ENCODE measurements around the gene KDELR1. TPM values are rescaled to one million over a fixed set of nuclear protein-coding genes. Genes with fewer than 3 reads are reported as not detected.

The KDELR1 gene
- total and polyA plus RNA-seq, 8 donors, result 58.7 to 113 (median 83.3) TPM

DNA sequence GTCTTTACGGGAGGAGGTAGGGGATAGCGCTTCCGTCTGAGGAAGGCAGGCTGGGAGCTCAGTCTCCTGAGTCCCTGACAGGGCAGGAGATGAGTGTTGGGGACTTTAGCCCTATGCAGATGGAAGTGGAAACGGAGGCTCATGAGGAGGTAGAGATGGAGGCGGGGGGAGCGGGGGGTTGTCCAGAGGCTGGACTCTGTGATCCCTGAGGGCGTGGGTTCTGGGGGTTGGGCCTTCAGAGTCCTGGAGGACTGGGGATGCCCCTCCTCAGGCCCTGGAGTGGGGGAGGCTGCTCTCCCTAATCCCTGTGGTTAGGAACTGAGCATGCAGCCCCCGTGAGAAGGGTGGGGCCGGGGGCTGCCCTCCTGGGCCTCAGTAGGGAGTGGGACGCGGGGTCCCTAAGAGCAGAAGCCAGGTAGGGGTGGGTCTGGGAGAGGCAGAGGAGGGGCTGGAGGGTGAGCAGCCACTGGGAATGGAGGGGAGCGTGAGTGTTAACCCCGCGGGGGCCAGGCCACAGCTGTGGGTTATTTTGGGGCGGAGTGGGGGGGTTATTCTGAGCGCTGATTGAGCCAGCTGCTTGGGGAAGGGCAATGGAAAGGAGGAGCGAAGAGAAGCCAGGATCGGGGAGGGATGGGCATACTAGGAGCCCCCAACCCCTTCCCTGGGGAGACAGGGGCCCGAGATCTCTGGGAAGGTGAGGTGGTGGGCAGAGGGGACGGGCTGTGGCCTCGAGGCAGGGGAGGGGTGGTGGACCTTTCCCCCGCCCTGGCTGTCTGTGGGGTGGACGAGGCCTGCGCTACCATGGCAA lies 4.9 kb upstream of the KDELR1 start:
- TF ChIP-seq, protein P1, sequence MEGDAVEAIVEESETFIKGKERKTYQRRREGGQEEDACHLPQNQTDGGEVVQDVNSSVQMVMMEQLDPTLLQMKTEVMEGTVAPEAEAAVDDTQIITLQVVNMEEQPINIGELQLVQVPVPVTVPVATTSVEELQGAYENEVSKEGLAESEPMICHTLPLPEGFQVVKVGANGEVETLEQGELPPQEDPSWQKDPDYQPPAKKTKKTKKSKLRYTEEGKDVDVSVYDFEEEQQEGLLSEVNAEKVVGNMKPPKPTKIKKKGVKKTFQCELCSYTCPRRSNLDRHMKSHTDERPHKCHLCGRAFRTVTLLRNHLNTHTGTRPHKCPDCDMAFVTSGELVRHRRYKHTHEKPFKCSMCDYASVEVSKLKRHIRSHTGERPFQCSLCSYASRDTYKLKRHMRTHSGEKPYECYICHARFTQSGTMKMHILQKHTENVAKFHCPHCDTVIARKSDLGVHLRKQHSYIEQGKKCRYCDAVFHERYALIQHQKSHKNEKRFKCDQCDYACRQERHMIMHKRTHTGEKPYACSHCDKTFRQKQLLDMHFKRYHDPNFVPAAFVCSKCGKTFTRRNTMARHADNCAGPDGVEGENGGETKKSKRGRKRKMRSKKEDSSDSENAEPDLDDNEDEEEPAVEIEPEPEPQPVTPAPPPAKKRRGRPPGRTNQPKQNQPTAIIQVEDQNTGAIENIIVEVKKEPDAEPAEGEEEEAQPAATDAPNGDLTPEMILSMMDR (IDR thresholded peaks at IDR 0.05), result no peak
- FAIRE-seq, result no peak
- Histone ChIP-seq H3K27me3 (peaks cover 0 to 8% (median 2%) of the 10 kb centered on the region in 4 donors), H3K9me3 (no peaks in the 10 kb centered on the region), H3K4me1 (no peaks in the 10 kb centered on the region), H3K36me3 (no peaks in the 10 kb centered on the region), H3K4me3 (no peak overlapping the region), H3K27ac (no peak overlapping the region)
- 57 to 58% methylated on average over 24 of the region's 24 CpGs for WGBS, 2 donors
- no peak for DNase-seq
- intact Hi-C loops (cut with DNase I), result no loop called here
- no peak for ATAC-seq

DNA sequence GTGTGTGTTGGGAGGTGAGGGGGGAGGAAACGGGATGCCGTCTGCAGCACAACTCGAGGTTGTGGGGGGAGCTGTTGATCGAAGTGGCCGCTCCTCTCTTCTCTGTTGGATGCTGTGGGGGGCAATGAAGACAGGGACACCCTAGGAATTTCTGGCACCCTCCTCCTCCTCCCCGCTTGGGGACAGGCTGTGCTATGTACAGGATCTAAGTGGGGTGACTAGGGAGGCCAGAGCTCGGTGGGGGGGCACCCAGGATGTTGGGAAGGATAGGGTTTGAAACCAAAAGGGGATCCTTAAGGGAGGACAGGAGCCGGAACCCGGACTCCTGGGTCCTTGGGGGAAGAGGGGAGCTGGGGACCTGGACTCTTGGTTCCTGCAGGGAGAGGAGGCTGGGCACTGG lies 4.1 kb upstream of the KDELR1 start:
- Histone ChIP-seq H3K9me3 (no peaks in the 10 kb centered on the region), H3K4me3 (no peak overlapping the region), H3K27ac (no peak overlapping the region), H3K36me3 (no peaks in the 10 kb centered on the region), H3K27me3 (peaks cover 0 to 8% (median 2%) of the 10 kb centered on the region in 4 donors), H3K4me1 (no peaks in the 10 kb centered on the region)
- intact Hi-C loops (cut with DNase I), result no loop called here
- no peak for FAIRE-seq
- TF ChIP-seq, protein P1 (IDR thresholded peaks at IDR 0.05), result no peak
- 31 to 34% methylated on average over 9 of the region's 9 CpGs for WGBS, 2 donors
- no peak for ATAC-seq
- no peak for DNase-seq

DNA sequence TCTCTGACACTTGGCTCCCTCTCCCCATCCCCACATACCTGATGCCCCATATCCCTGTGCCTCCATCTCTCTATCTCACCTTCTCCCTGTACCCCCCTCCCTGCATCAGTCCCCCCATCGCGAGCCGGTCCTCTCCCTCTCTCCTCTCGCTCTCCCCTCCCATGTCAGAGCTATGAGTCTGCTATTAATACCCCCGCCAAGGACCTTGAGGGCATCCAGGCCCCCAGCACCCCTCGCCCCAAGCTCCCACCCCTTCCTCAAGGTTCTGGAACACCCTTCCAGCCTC lies 3.8 kb upstream of the KDELR1 start:
- intact Hi-C loops (cut with DNase I), result no loop called here
- no peak for DNase-seq
- no peak for ATAC-seq
- Histone ChIP-seq H3K4me1 (no peaks in the 10 kb centered on the region), H3K27me3 (peaks cover 0 to 8% (median 2%) of the 10 kb centered on the region in 4 donors), H3K27ac (no peak overlapping the region), H3K9me3 (no peaks in the 10 kb centered on the region), H3K4me3 (no peak overlapping the region), H3K36me3 (no peaks in the 10 kb centered on the region)
- TF ChIP-seq, protein P1 (IDR thresholded peaks at IDR 0.05), result no peak
- 9 to 13% methylated on average over 6 of the region's 6 CpGs for WGBS, 2 donors
- FAIRE-seq, result no peak

DNA sequence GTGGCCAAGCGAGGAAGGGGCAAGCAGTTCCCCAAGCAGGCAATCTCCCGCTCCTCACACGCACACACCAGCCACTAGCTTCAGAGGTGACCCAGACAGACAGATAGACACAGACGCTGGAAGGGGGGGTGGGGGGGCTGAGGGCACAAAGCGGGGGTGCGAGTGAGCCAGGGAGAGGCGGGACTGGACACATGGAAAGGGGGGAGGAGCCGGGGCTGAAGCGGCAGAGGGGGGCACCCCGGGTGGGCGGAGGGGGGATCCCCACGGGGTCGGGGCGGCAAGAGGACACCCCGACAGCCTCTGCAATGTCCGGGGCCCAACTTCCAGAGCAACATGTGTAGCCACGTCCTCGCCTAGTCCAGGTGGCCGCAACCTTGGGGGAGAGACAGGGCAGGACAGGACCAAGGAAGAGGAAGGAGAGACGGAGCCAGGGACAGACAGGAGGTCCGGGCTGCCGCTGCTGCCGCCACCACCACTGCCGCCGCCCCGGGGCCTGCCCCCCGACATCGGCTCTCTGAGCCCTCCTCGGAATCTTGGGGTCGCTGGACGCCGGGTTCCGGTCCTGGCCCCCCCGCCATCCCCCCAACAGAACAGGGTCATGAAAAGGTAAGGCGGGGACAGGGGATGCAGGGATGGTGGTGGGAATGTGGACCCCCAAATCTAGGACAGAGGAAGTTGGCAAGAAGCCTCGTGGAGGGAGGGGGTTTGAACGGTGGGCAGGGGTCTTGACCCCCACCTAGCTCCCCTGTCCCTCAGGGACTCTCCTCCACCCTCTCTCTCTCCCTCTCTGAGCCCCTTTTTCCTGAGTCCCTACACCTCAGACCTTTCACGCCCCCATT lies 3.2 kb upstream of the KDELR1 start:
- DNase-seq (peak in 2 of 6 donors; percentile 7 to 39), ATAC-seq (no peak), FAIRE-seq (no peak)
- WGBS, 2 donors, result 5 to 6% methylated on average over 34 to 38 of the region's 38 CpGs
- intact Hi-C loops (cut with DNase I), result no loop called here
- Histone ChIP-seq H3K4me3 (no peak overlapping the region), H3K27ac (no peak overlapping the region), H3K9me3 (no peaks in the 10 kb centered on the region), H3K36me3 (no peaks in the 10 kb centered on the region), H3K27me3 (peaks cover 0 to 8% (median 2%) of the 10 kb centered on the region in 4 donors), H3K4me1 (no peaks in the 10 kb centered on the region)
- TF ChIP-seq, protein P1 (IDR thresholded peaks at IDR 0.05), result no peak
